ENCODE measurements around the gene THAP4.

THAP4 gene

DNA sequence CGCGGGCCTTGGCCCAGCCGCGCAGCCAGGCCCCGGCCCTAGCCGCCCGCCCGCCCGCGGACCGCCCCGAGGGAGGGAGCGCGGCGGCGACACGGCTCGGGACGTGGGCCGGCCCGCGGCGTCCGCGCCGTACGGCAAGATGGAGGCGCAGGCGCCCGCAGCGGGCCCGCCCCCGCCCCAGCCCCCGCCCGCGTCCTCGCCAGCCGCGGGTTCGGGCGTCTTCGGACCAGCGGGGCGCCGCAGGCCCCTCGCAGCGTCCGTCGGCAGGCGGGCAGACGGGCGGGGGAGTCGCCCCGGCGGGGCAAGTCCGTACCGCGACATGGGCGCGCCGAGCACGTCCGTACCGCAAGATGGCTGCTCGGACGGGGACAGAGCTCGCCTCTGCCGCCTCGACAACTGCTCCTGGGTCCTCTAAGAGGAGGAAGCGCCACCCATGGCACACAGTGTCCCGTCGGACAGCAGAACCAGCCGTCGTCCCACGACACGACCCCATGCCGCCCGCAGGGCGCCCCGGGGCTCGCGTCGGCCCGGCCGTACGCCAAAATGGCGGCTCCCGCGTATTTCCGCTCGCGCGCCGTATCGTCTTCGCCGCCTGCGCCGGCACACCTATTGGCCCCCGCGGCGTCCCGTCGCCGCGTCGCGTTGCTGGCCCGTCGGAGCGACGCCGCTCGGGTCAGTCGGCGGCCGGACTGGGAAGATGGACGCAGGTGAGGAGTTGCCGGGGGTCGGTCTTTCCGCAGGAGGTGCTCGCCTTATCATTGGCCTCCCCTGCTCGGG, at the start of gene THAP4, which contains the start of gene ATG4B:
Gene THAP4, minus strand, starts transcription at position 141 of the 777 bp plus-strand sequence. CDS start 141 bp downstream, outside the sequence.
Gene ATG4B, plus strand, starts transcription at position 676 of the 777 bp plus-strand sequence. Its CDS starts 22 bp downstream, at position 698.
- peak; percentile 54 for DNase-seq

GRCh38 chr2:241686324-241686649, 49.3 kb upstream of the THAP4 start:
- no peak for DNase-seq

DNA sequence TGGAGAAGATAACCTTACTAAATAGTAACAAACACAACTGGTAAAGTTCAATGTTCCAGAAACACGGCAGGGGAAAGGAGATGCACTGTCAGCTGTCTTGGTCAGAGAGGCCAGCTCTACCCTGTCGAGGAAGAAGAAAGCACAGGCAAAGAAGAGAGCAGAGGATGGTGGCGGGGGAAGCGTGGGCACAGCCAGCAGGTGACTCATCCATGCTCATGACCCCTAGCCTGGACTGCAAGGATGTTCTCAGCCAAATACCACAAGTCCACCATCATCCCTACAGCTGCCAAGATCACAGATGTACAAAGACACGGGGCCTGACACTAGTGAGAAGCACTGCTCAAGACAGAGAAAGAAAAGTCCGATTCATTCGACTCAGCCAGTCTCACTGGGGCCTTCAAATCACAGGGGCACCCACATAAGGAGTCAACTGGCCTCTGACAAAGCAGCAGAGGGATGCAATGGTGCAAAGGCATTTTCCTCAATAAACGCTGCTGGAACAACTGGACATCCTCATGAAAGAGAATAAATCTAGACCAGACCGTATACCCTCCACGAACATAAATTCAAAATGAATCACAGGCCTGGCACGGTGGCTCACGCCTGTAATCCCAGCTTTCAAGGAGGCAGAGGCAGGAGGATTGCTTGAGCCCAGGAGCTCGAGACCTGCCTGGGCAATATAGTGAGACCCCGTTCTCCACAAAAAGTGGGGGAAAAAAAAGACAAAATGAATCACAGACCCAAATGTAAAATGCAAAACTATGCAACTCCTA, 44.1 kb upstream of the THAP4 start:
- no peak for DNase-seq

DNA sequence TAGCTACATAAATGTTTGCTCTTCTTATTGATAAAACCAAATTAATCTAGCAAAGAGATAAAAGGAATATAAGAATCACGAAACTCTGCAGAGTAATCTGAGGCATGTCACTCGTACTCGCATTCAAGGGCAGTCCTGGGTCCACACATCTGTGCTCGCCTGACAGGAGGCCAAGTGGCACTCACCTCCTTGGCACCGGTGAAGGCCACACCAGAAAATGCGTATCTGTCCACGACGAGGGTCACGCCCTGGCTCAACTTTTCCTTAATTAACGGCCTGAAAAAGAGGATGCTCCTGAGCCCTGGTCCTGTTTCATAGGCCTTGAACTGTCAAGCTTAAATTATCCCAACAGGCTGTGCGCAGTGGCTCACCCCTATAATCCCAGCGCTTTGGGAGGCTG, 43.1 kb upstream of the THAP4 start:
- DNase-seq = no peak

DNA sequence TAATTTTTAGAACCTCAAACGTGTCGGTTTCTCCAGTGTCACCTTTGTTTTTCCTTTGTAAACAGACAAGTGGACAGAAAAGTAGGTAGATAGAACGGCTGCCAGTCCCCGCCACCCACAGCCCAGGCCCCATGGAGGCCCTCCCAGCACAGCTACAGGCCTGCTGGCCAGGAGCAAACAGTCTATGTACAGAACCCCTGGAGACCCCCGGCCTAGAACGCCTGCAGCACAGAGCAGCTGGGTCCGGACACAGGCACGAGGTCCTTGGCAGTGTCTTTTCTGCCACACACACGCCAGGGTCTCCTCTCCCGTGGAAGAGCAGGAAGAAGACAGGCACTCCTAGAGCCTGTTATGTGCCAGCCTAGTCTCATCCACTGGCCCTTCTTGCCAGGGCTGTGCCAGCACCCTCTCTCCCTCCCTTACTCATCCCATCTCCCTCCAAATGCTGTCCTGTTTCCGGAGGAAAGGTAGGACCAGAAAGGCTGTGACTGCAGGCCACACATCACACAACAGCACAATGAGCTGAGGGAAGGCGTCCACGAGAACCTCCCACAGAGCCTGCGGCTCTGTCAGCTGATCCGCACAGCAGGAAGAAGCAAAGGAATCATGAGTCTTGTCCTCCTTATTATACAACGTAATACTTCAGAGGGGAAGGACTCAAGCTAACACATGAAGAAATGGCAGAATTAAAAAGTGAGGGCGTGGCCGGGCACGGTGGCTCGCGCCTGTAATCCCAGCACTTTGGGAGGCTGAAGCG, 42.0 kb upstream of the THAP4 start:
- DNase-seq = no peak

DNA sequence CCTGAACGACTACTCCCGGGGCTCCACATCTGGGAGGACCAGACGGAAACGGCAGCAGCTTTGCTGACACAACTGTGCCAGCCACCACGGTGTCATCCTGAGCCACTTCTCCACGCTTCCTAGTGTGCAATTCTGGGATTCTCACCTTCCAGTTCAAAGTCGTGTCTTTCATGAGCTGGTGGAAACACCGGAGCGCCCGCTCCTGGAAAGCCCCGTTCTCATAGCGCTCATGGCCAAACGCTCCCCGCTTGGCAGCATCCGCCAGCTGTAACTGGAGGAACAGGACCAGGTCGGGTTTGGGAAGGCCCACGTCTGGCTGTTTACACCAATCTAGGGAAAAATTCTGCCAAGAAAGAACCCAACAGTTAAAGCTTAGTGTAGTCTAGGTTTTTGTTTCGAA, 41.3 kb upstream of the THAP4 start:
- DNase-seq = no peak

- no peak for DNase-seq
These were observed 40.4 kb upstream of the THAP4 start for GRCh38 chr2:241677392-241677791.

DNA sequence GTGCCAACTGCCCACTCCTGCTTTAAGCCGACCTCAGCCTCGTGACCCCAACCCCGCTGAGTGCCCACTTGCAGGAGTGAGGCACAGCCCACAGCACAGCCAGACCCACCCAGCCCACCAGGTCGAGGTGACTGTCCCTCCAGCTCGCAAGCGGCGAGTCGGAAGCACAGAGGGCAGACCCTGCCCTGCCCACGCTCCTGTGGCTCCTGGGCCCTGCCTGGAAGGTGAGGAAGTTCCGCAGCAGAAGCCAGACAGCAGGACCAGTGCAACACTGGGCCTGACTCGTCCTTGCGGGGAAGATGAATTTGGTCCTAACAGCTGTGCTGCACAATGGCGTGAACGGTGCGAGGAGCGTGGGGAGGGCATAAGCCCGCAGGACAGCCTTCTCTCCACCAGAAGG, 39.7 kb upstream of the THAP4 start:
- no peak for DNase-seq

DNA sequence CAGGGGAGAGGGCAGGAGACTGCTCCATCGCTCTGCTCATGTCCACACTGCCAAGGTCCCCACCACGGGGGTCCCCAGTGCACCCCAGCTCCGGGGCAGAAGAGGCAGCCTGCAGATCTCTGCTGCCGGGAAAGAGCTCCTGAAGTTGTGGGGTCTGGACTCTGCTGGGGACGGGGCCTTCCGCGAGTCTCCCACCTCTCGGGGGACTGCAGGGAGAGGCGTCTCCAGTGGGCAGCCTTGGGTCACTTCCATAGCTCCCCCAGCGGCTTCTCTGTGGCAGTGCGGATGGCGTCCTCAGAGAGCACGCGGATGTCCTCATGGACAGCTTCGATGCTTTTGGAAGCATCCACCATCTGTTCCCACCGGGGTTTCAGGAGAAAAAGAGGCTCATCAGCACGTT, 38.9 kb upstream of the THAP4 start:
- no peak for DNase-seq

- DNase-seq = peak; percentile 74
These were observed 37.1 kb upstream of the THAP4 start for GRCh38 chr2:241673797-241674725.

DNA sequence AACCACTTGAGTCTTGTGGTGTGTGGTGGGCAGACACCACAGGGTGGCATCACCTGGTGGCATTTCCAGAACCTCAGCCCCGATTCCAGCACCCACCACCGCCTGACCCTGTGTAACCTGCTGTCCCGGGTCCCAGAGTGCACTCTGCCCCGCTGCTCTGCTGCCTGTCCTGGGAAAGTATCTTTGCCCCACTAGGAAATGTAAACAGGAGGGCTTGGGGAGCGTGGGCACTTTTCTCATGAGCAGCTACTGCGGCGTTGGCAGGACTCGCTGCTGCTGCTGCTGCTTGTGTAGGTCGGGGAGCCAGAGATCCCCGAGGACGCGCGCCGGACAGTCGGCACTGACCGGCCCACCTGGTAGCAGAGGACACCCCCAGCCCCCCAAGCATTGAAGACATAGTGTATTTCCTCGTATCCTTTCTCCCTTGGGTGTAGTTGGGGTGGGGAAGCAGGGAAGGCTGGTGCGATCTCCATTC, 36.3 kb upstream of the THAP4 start:
- DNase-seq = no peak

GRCh38 chr2:241672243-241673188, 35.6 kb upstream of the THAP4 start:
- no peak for DNase-seq

DNA sequence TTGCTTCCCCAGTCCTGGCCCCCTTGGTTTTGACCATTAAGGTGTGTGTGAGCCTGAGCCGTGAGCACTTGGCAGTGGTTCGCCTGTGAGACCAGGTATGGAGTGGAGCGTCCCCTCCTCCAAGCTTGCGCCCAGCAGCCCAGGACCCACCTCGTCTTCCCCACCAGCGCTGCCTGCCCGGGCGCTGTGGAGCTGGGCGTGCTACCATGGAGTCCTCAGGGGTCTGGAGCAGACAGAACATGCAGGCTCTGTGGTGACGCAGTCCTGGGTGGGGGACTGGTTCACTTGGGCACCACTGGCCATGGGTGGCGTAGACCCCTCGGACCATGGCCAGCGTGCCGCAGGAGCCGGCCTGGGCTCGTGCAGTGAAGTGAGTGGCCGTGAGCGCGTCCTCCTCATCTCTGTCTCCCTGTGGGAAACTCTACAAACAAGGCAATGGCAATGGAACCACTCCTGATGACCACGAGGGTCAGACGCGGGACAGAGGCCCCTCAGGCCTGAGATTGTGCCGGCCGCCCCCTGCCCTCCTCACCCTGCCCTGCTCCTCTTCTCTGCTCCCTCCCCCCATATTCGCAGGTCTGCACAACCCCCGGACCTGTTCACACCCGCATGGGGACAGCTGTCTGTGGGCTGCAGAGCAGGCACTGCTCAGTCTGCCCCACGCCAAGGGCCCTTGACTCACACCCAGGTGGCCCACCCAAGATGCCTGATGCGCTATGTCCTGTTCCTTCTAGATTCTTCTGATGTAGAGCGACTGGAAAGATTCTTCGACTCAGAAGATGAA, 34.7 kb upstream of the THAP4 start:
- no peak for DNase-seq

DNA sequence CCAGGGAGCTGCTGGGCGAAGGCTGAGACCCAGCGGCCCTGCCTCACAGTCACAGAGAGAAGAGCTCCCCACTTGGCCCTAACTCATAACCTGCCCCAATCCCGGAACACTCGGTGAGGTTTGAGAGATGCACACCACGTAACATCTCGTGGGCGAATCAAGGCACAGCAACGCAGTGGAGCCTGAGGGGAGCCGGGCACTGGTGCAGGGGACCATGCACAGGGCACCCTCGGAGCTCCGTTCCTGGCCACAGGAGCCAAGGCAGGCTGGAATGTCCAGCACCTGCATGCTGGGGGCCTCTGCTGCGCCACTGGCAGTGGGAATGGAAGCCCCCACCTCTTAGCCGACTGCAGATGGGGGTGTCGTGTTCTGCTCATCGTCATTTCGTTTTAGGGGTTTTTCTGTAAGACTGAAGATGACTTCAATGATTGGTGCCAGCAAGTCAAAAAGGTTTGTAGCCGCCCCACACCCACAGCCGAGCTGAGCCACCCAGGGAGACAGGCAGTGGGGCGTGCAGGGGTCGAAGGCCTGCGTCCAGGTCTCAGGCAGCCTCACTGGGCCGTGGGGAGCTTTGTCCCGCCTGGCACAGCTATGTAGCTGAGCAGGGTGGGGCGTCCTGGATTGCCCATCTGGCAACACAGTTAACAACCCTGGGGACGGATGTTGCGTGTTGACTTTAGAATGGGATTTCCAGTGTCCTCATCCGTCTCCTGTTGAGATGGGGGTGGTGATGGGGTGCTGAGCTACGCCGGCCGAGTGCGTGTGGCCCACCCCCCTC, 33.6 kb upstream of the THAP4 start:
- DNase-seq = no peak

- DNase-seq = no peak
These were observed 31.9 kb upstream of the THAP4 start for GRCh38 chr2:241668839-241669238.

GRCh38 chr2:241668354-241668753, 31.4 kb upstream of the THAP4 start:
- no peak for DNase-seq

DNA sequence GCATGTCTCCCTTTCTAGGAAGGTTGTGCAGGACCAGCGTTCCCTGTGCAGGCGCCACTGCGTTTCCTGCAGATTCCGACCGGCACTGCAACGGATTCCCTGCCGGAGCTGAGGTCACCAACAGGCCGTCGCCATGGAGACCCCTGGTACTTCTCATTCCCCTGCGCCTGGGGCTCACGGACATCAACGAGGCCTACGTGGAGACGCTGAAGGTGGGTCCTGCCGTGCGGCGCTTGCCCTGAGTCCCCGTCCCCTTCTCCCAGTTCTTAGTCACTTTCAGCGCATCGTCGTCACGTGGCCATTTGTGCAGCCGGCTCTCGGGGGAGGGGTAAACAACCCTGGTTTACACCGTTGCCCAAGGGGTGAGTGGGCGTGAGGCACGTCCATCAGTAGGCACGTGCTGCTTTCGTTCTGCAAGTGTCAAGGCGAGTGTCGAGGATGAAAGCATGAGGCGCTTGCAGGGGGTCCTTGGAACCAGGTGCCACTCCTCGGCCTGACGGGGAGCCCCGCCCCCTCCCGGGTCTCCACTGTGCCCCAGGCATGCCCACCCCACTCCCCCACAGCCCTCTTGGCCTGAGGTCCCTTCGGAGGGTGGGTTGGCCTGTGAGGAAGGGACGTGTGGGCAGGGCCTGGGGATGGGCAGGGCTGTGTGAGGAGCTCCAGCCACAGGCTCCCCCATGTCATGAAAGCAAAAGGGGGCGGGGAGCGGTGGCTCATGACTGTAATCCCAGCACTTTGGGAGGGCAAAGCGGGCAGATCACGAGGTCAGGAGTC, 29.9 kb upstream of the THAP4 start:
- DNase-seq = no peak

- DNase-seq = no peak
These were observed 28.9 kb upstream of the THAP4 start for GRCh38 chr2:241665731-241666440.

Measured in NCI-H446 treated with DMSO at 0.1 percent for 48 hours (cell line).